ENCODE results near the gene ZSCAN20. TPM values are rescaled to one million over a fixed set of nuclear protein-coding genes. Genes with fewer than 3 reads are reported as not detected.

ZSCAN20 gene
- total RNA-seq, 1 experiment from 2014 or later: 9.0 TPM

DNA sequence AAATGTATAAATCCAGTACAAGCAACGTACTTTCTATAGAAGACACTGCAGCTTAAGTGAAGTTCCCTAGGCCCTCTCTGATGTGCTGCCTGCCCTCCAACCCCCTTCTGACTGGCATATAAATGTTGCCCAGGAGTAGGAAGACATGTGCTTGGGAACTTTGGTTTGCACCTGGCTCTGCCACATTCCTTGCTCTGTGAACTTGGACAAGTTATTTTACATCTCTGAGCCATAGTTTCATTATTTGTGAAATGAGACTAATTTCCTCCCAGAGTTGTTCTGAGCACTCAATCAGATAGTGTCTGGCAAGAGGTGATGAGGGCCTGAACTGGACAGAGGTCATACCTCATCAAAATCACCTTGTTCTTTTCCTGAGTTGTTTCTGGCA, 38.1 kb upstream of the ZSCAN20 start:
- CTCF ChIA-PET: interaction anchor here (1.2 to 1.8 kb wide), 2 partner anchors 22 to 139 kb away, joined by 3 to 10 read pairs; no protein-coding TSS in a partner anchor
- H3K4me2 ChIP-seq (ENCODE audit: low read length): peak overlapping the region; percentile 59

More for the DNA sequence above, 38.1 kb upstream of the ZSCAN20 start:
- Histone ChIP-seq H3K36me3 (ENCODE audit: control insufficient read depth in 1 of 2, insufficient read depth in 2 of 2, low read length in 2 of 2) (peaks cover 0 to under 1% of the 10 kb centered on the region in 2 experiments; a peak in 1 of 4 replicates), H3K9me3 (ENCODE audit: control insufficient read depth in 1 of 2, insufficient read depth in 1 of 2, low read depth in 1 of 2, low read length in 2 of 2) (no peaks in the 10 kb centered on the region), H2AFZ (ENCODE audit: low read depth, low read length, poor library complexity, severe bottlenecking) (no peak overlapping the region), H3K4me3 (replicated peaks in 1 of 2; ENCODE audit: low read depth in 1 of 2, low read length in 2 of 2) (no peak overlapping the region), H3K9me2 (ENCODE audit: insufficient read depth) (no peaks in the 10 kb centered on the region), H3K9ac (ENCODE audit: low read length) (peak overlapping the region; percentile 30), H3K4me1 (ENCODE audit: control insufficient read depth in 1 of 2, insufficient read depth in 2 of 2, low read length in 2 of 2) (peaks cover 75 to 88% of the 10 kb centered on the region in 2 experiments), H3K27me3 (ENCODE audit: insufficient read depth, low read length) (no peaks in the 10 kb centered on the region), H3K79me2 (ENCODE audit: insufficient read depth, low read length) (peaks cover 11% of the 10 kb centered on the region), H4K20me1 (ENCODE audit: insufficient read depth) (no peaks in the 10 kb centered on the region), H3K27ac (ENCODE audit: low read depth, low read length) (peak overlapping the region; percentile 84)
- intact Hi-C loops (cut with micrococcal nuclease): no loop called here
- TF ChIP-seq, protein P1, sequence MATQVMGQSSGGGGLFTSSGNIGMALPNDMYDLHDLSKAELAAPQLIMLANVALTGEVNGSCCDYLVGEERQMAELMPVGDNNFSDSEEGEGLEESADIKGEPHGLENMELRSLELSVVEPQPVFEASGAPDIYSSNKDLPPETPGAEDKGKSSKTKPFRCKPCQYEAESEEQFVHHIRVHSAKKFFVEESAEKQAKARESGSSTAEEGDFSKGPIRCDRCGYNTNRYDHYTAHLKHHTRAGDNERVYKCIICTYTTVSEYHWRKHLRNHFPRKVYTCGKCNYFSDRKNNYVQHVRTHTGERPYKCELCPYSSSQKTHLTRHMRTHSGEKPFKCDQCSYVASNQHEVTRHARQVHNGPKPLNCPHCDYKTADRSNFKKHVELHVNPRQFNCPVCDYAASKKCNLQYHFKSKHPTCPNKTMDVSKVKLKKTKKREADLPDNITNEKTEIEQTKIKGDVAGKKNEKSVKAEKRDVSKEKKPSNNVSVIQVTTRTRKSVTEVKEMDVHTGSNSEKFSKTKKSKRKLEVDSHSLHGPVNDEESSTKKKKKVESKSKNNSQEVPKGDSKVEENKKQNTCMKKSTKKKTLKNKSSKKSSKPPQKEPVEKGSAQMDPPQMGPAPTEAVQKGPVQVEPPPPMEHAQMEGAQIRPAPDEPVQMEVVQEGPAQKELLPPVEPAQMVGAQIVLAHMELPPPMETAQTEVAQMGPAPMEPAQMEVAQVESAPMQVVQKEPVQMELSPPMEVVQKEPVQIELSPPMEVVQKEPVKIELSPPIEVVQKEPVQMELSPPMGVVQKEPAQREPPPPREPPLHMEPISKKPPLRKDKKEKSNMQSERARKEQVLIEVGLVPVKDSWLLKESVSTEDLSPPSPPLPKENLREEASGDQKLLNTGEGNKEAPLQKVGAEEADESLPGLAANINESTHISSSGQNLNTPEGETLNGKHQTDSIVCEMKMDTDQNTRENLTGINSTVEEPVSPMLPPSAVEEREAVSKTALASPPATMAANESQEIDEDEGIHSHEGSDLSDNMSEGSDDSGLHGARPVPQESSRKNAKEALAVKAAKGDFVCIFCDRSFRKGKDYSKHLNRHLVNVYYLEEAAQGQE (IDR thresholded peaks at IDR 0.05; ENCODE audit: low read depth): no peak
- TF ChIP-seq ZNF274 (IDR thresholded peaks at IDR 0.05; ENCODE audit: low read depth, low read length): no peak
- TF ChIP-seq SIN3A (IDR thresholded peaks at IDR 0.05; ENCODE audit: low read depth): no peak
- no peak for TF ChIP-seq TCF7L2 (IDR thresholded peaks at IDR 0.05; ENCODE audit: borderline replicate concordance, extremely low read depth, insufficient read depth, insufficient read length)
- no peak for TF ChIP-seq EZH2phosphoT487 (IDR thresholded peaks at IDR 0.05; ENCODE audit: borderline replicate concordance)
- no peak for TF ChIP-seq RAD21 (IDR thresholded peaks at IDR 0.05; ENCODE audit: low read depth)
- no peak for TF ChIP-seq CEBPB (IDR thresholded peaks at IDR 0.05; ENCODE audit: low read depth)
- TF ChIP-seq, protein P2, sequence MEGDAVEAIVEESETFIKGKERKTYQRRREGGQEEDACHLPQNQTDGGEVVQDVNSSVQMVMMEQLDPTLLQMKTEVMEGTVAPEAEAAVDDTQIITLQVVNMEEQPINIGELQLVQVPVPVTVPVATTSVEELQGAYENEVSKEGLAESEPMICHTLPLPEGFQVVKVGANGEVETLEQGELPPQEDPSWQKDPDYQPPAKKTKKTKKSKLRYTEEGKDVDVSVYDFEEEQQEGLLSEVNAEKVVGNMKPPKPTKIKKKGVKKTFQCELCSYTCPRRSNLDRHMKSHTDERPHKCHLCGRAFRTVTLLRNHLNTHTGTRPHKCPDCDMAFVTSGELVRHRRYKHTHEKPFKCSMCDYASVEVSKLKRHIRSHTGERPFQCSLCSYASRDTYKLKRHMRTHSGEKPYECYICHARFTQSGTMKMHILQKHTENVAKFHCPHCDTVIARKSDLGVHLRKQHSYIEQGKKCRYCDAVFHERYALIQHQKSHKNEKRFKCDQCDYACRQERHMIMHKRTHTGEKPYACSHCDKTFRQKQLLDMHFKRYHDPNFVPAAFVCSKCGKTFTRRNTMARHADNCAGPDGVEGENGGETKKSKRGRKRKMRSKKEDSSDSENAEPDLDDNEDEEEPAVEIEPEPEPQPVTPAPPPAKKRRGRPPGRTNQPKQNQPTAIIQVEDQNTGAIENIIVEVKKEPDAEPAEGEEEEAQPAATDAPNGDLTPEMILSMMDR (IDR thresholded peaks at IDR 0.05 in 2 of 3, conservative IDR thresholded peaks at IDR 0.05 in 1 of 3; ENCODE audit: borderline replicate concordance in 1 of 3, insufficient read depth in 1 of 3, low read depth in 2 of 3, low read length in 2 of 3): no peak
- no peak for TF ChIP-seq POLR2AphosphoS5 (IDR thresholded peaks at IDR 0.05; ENCODE audit: low read depth, low read length)
- TF ChIP-seq SP1 (IDR thresholded peaks at IDR 0.05; ENCODE audit: low read depth): no peak
- no peak for TF ChIP-seq JUND (IDR thresholded peaks at IDR 0.05)
- no peak for TF ChIP-seq EGR1 (IDR thresholded peaks at IDR 0.05; ENCODE audit: low read depth)
- TF ChIP-seq, protein P3, sequence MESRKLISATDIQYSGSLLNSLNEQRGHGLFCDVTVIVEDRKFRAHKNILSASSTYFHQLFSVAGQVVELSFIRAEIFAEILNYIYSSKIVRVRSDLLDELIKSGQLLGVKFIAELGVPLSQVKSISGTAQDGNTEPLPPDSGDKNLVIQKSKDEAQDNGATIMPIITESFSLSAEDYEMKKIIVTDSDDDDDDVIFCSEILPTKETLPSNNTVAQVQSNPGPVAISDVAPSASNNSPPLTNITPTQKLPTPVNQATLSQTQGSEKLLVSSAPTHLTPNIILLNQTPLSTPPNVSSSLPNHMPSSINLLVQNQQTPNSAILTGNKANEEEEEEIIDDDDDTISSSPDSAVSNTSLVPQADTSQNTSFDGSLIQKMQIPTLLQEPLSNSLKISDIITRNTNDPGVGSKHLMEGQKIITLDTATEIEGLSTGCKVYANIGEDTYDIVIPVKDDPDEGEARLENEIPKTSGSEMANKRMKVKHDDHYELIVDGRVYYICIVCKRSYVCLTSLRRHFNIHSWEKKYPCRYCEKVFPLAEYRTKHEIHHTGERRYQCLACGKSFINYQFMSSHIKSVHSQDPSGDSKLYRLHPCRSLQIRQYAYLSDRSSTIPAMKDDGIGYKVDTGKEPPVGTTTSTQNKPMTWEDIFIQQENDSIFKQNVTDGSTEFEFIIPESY (IDR thresholded peaks at IDR 0.05; ENCODE audit: extremely low read depth, insufficient replicate concordance, low read length): no peak
- no peak for TF ChIP-seq YY1 (IDR thresholded peaks at IDR 0.05; ENCODE audit: extremely low read depth, insufficient replicate concordance, low read depth, low read length)
- no peak for TF ChIP-seq FOSL1 (IDR thresholded peaks at IDR 0.05; ENCODE audit: low read depth)
- TF ChIP-seq, protein P4, sequence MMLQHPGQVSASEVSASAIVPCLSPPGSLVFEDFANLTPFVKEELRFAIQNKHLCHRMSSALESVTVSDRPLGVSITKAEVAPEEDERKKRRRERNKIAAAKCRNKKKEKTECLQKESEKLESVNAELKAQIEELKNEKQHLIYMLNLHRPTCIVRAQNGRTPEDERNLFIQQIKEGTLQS (IDR thresholded peaks at IDR 0.05): no peak
- TF ChIP-seq ZFX (IDR thresholded peaks at IDR 0.05): no peak; the same call in 1 of the 2 replicates
- TF ChIP-seq CBX3 (IDR thresholded peaks at IDR 0.05; ENCODE audit: low read depth): no peak
- no peak for TF ChIP-seq SRF (IDR thresholded peaks at IDR 0.05; ENCODE audit: low read depth)
- no peak for TF ChIP-seq ELF1 (IDR thresholded peaks at IDR 0.05; ENCODE audit: borderline replicate concordance, low read depth)
- no TSS peak for BruUV-seq (replicated peaks)
- ATAC-seq (no peak), DNase-seq (ENCODE audit: low read depth, low spot score) (no peak)
- ChIA-PET RAD21 (ENCODE audit: low non-redundant PET in 1 of 2, low total read pairs in 2 of 2, uncharacterized antibody in 2 of 2, unreplicated experiment in 2 of 2) (no interaction called here), POLR2A (interaction anchor here (2.0 kb wide), 1 partner anchor 17 kb away, joined by 5 read pairs; no protein-coding TSS in a partner anchor)

Measured in HCT116 (cell line).